Measurements from ENCODE around the gene FKBP11. TPM values are rescaled to one million over a fixed set of nuclear protein-coding genes. Genes with fewer than 3 reads are reported as not detected.
A peak's percentile ranks its signal among the peaks of the same experiment; 100 is the strongest.
"Not testable (repeated sequence)": the region's sequence is repeated elsewhere in the genome, so short reads cannot be mapped to it uniquely, and the experiment has no call there.

FKBP11 gene
- total RNA-seq, 4 donors from 2014 or later = 6.1 to 13.6 (median 10.7) TPM

GRCh38 chr12:48882315-48882687, 43.0 kb downstream of the FKBP11 start:
- peak overlapping the region in 1 of 4 donors; percentile 11 for H3K4me3 ChIP-seq
- no peak for TF ChIP-seq CTCF (IDR thresholded peaks at IDR 0.05)
- TF ChIP-seq EP300 (IDR thresholded peaks at IDR 0.05) = peak in 1 of 2 donors; percentile 51
- peak overlapping the region in 1 of 4 donors; percentile 3 for H3K27ac ChIP-seq
- no peak for DNase-seq (ENCODE audit: low spot score in 2 of 2)
- no peaks in the 10 kb centered on the region for H3K36me3 ChIP-seq
- 9 to 11% methylated on average over 10 of the region's 10 CpGs for WGBS, 2 donors
- H3K4me1 ChIP-seq = peaks cover 0 to 19% (median 0%) of the 10 kb centered on the region in 4 donors
- peaks cover 0 to 17% of the 10 kb centered on the region in 2 donors for H3K27me3 ChIP-seq
- no peaks in the 10 kb centered on the region for H3K9me3 ChIP-seq

- no peaks in the 10 kb centered on the region for H3K36me3 ChIP-seq
Measured at GRCh38 chr12:48881686-48882314, 43.5 kb downstream of the FKBP11 start.

DNA sequence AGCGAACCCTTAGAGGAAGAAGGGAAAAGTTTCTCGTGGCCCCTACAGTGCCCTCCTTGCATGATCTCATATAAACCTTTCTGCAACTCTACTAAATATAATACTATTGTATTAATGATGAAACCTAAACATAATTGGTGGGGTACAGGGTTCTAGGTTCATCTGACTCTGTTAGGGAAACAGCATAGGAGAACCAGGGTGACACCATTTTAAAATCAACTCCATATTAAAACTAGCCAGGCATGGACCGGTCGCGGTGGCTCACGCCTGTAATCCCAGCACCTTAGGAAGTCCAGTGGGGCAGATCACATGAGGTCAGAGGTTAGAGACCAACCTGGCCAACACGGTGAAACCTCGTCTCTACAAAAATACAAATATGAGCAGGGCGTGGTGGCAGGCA, 44.6 kb downstream of the FKBP11 start:
- Histone ChIP-seq H3K36me3 (no peaks in the 10 kb centered on the region), H3K9me3 (no peaks in the 10 kb centered on the region), H3K27ac (no peak overlapping the region), H3K4me1 (peaks cover 0 to 19% (median 0%) of the 10 kb centered on the region in 4 donors), H3K4me3 (no peak overlapping the region), H3K27me3 (peaks cover 0 to 17% of the 10 kb centered on the region in 2 donors)
- WGBS, 2 donors = 78 to 79% methylated on average over 9 of the region's 9 CpGs
- DNase-seq (ENCODE audit: low spot score in 2 of 2) = no peak
- TF ChIP-seq EP300 (IDR thresholded peaks at IDR 0.05) (no peak), POLR2A (IDR thresholded peaks at IDR 0.05) (no peak), CTCF (IDR thresholded peaks at IDR 0.05) (no peak)

More at GRCh38 chr12:48881686-48882314, 43.5 kb downstream of the FKBP11 start:
- peaks cover 0 to 19% (median 0%) of the 10 kb centered on the region in 4 donors for H3K4me1 ChIP-seq
- WGBS, 2 donors = 32 to 37% methylated on average over 9 of the region's 9 CpGs
- DNase-seq (ENCODE audit: low spot score in 2 of 2) = no peak
- no peaks in the 10 kb centered on the region for H3K9me3 ChIP-seq
- peak overlapping the region in 1 of 4 donors; percentile 11 for H3K4me3 ChIP-seq
- H3K27me3 ChIP-seq = peaks cover 0 to 17% of the 10 kb centered on the region in 2 donors
- no peak for TF ChIP-seq POLR2A (IDR thresholded peaks at IDR 0.05)
- no peak for TF ChIP-seq EP300 (IDR thresholded peaks at IDR 0.05)
- no peak for TF ChIP-seq CTCF (IDR thresholded peaks at IDR 0.05)
- H3K27ac ChIP-seq = peak overlapping the region in 1 of 4 donors; percentile 3

DNA sequence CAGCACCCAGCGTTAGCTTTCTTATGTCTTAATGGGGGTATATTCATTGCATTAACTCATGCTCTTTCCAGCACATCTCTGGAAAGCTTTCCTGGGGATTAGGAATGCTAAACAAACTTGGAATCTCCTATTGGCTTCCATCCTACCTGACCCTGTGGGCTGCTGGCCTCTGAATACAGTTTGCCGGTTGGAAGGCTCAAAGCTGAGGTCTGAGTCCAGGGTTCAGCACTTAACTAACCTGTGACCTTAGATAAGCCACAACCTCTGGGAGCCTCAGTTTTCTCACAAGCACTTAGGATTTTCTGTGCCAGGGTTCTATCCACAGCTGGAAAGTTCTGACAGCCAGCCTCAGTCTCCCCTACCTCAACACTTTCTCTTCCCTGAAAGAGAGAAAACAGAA, 46.7 kb downstream of the FKBP11 start:
- Histone ChIP-seq H3K27me3 (peaks cover 0 to 17% of the 10 kb centered on the region in 2 donors), H3K4me1 (peaks cover 0 to 19% (median 0%) of the 10 kb centered on the region in 4 donors), H3K9me3 (no peaks in the 10 kb centered on the region), H3K36me3 (no peaks in the 10 kb centered on the region), H3K27ac (no peak overlapping the region), H3K4me3 (no peak overlapping the region)
- WGBS, 2 donors = 56 to 66% methylated on average over 2 of the region's 2 CpGs
- no peak for TF ChIP-seq EP300 (IDR thresholded peaks at IDR 0.05)
- TF ChIP-seq POLR2A (IDR thresholded peaks at IDR 0.05) = no peak
- TF ChIP-seq CTCF (IDR thresholded peaks at IDR 0.05) = no peak
- DNase-seq (ENCODE audit: low spot score in 2 of 2) = no peak

GRCh38 chr12:48875944-48876515, 49.3 kb downstream of the FKBP11 start:
- Histone ChIP-seq H3K9me3 (no peaks in the 10 kb centered on the region), H3K4me1 (no peaks in the 10 kb centered on the region), H3K36me3 (no peaks in the 10 kb centered on the region), H3K27ac (no peak overlapping the region), H3K4me3 (no peak overlapping the region), H3K27me3 (peaks cover 0 to 9% of the 10 kb centered on the region in 2 donors)
- 66 to 77% methylated on average over 4 of the region's 4 CpGs for WGBS, 2 donors
- DNase-seq (ENCODE audit: low spot score in 2 of 2) = no peak
- TF ChIP-seq CTCF (IDR thresholded peaks at IDR 0.05) (no peak), EP300 (IDR thresholded peaks at IDR 0.05) (no peak), POLR2A (IDR thresholded peaks at IDR 0.05) (no peak)

- not testable (repeated sequence) for H3K4me1 ChIP-seq; H3K9me3 ChIP-seq; H3K4me3 ChIP-seq; H3K27me3 ChIP-seq; H3K36me3 ChIP-seq; H3K27ac ChIP-seq; DNase-seq (ENCODE audit: low spot score in 2 of 2)
- WGBS, 2 donors = 78 to 82% methylated on average over 8 of the region's 8 CpGs
Measured at GRCh38 chr12:48873534-48873933, 51.8 kb downstream of the FKBP11 start.
